ENCODE data around the gene ADGRD1.

Gene ADGRD1

GRCh38 chr12:131077931-131078391 lies 124.3 kb downstream of the ADGRD1 start:
- no peak for DNase-seq

GRCh38 chr12:131082290-131083194 lies 128.8 kb downstream of the ADGRD1 start:
- DNase-seq = no peak

GRCh38 chr12:131084341-131085011 lies 130.8 kb downstream of the ADGRD1 start:
- no peak for DNase-seq

GRCh38 chr12:131085125-131085815 lies 131.6 kb downstream of the ADGRD1 start:
- no peak for DNase-seq

- DNase-seq = no peak
Observed at GRCh38 chr12:131085816-131086591, 132.3 kb downstream of the ADGRD1 start.

- DNase-seq = no peak
Observed at GRCh38 chr12:131087302-131087818, 133.7 kb downstream of the ADGRD1 start.

- DNase-seq = no peak
Observed at GRCh38 chr12:131087991-131088700, 134.4 kb downstream of the ADGRD1 start.

GRCh38 chr12:131088701-131089530 lies 135.2 kb downstream of the ADGRD1 start:
- no peak for DNase-seq

- no peak for DNase-seq
Observed at GRCh38 chr12:131089531-131090273, 136.0 kb downstream of the ADGRD1 start.

GRCh38 chr12:131090274-131091210 lies 136.8 kb downstream of the ADGRD1 start:
- no peak for DNase-seq

- no peak for DNase-seq
Observed at GRCh38 chr12:131091413-131091975, 137.8 kb downstream of the ADGRD1 start.

GRCh38 chr12:131091976-131092691 lies 138.4 kb downstream of the ADGRD1 start:
- no peak for DNase-seq

GRCh38 chr12:131092901-131093603 lies 139.3 kb downstream of the ADGRD1 start:
- DNase-seq = no peak

GRCh38 chr12:131093604-131093955 lies 139.9 kb downstream of the ADGRD1 start:
- no peak for DNase-seq

GRCh38 chr12:131093971-131094830 lies 140.5 kb downstream of the ADGRD1 start:
- DNase-seq = no peak
